ENCODE results near the gene CPAMD8.

- TF ChIP-seq, protein P1, sequence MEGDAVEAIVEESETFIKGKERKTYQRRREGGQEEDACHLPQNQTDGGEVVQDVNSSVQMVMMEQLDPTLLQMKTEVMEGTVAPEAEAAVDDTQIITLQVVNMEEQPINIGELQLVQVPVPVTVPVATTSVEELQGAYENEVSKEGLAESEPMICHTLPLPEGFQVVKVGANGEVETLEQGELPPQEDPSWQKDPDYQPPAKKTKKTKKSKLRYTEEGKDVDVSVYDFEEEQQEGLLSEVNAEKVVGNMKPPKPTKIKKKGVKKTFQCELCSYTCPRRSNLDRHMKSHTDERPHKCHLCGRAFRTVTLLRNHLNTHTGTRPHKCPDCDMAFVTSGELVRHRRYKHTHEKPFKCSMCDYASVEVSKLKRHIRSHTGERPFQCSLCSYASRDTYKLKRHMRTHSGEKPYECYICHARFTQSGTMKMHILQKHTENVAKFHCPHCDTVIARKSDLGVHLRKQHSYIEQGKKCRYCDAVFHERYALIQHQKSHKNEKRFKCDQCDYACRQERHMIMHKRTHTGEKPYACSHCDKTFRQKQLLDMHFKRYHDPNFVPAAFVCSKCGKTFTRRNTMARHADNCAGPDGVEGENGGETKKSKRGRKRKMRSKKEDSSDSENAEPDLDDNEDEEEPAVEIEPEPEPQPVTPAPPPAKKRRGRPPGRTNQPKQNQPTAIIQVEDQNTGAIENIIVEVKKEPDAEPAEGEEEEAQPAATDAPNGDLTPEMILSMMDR (IDR thresholded peaks at IDR 0.05) = no peak
- no peak for TF ChIP-seq EP300 (IDR thresholded peaks at IDR 0.05)
Observed at GRCh38 chr19:16892868-16893685, 133.5 kb downstream of the CPAMD8 start.
